Aorta (tissue), 4 donors: ENCODE results near the gene CLCN2. TPM values are rescaled to one million over a fixed set of nuclear protein-coding genes. Genes with fewer than 3 reads are reported as not detected.

Experiments used
- polyA plus RNA-seq, 2 donors: library from polyadenylated mRNA; stranded (reverse); fragments of 200-250 nt; gene quantifications; one replicate each; pipeline ENCODE4 v1.2.3, GENCODE V29; 2013
- total RNA-seq, 2 donors: library from RNA; stranded (reverse); fragmentation: NEBNext Ultra II Directional; extraction: Animal tissue kit (Norgen Biotek cat#: 25700); gene quantifications; one replicate each; pipeline ENCODE4 v1.2.1, GENCODE V29; 2021
- donor health status: healthy with polysubstance abuse.
- donor health status: Bipolar disorder and iron deficiency.
- donor health status: DM: no; HTN: no; CAD: no.
- donor health status: DM: yes; HTN: yes; CAD: no.

The CLCN2 gene
- total and polyA plus RNA-seq, 4 donors: 4.1 to 14.5 (median 5.4) TPM

Other genes with a start within 250 kb of the CLCN2 start
- 10 to 100 TPM; 32.2 to 32.9 TPM for gene EIF2B5, start 226.2 kb downstream of the CLCN2 start, total RNA-seq
- gene EIF2B5, start 226.2 kb downstream of the CLCN2 start, polyA plus RNA-seq: 10 to 100 TPM; 24.3 to 53.1 TPM
- gene DVL3, start 206.2 kb downstream of the CLCN2 start, total RNA-seq: 10 to 100 TPM; 66.7 to 77.1 TPM
- gene DVL3, start 206.2 kb downstream of the CLCN2 start, polyA plus RNA-seq: 10 to 100 TPM; 13.5 to 55.6 TPM
- 100 to 1,000 TPM; 249 to 250 TPM for gene AP2M1, start 186.8 kb downstream of the CLCN2 start, total RNA-seq
- gene AP2M1, start 186.8 kb downstream of the CLCN2 start, polyA plus RNA-seq: 100 to 1,000 TPM; 234 to 237 TPM
- gene ABCF3, start 175.4 kb downstream of the CLCN2 start, total RNA-seq: 10 to 100 TPM; 44.1 to 57.1 TPM
- 10 to 100 TPM; 30.1 to 75.6 TPM for gene ABCF3, start 175.4 kb downstream of the CLCN2 start, polyA plus RNA-seq
- gene VWA5B2, start 132.0 kb downstream of the CLCN2 start, total RNA-seq: not detected
- under 1 TPM in 1 of 2 donors, not detected in 1; 0.10 TPM for gene VWA5B2, start 132.0 kb downstream of the CLCN2 start, polyA plus RNA-seq
- 10 to 100 TPM; 19.4 to 23.9 TPM for gene ALG3, start 112.6 kb downstream of the CLCN2 start, total RNA-seq
- gene ALG3, start 112.6 kb downstream of the CLCN2 start, polyA plus RNA-seq: 10 to 100 TPM; 12.5 to 30.7 TPM
- gene EEF1AKMT4, start 111.9 kb downstream of the CLCN2 start, total RNA-seq: 1 to 10 TPM; 1.5 to 1.8 TPM
- gene EEF1AKMT4, start 111.9 kb downstream of the CLCN2 start, polyA plus RNA-seq: 1 to 10 TPM in 1 of 2 donors, under 1 TPM in 1; 0.41 to 3.0 TPM
- gene CAMK2N2, start 100.1 kb downstream of the CLCN2 start, total RNA-seq: under 1 TPM; 0.26 to 0.36 TPM
- not detected for gene CAMK2N2, start 100.1 kb downstream of the CLCN2 start, polyA plus RNA-seq
- gene ECE2, start 85.6 kb downstream of the CLCN2 start, total RNA-seq: not detected
- gene ECE2, start 85.6 kb downstream of the CLCN2 start, polyA plus RNA-seq: not detected
- 100 to 1,000 TPM; 139 to 143 TPM for gene PSMD2, start 62.4 kb downstream of the CLCN2 start, total RNA-seq
- gene PSMD2, start 62.4 kb downstream of the CLCN2 start, polyA plus RNA-seq: 100 to 1,000 TPM; 116 to 139 TPM
- gene EIF4G1, start 47.0 kb downstream of the CLCN2 start, total RNA-seq: 100 to 1,000 TPM; 234 to 285 TPM
- gene EIF4G1, start 47.0 kb downstream of the CLCN2 start, polyA plus RNA-seq: 100 to 1,000 TPM in 1 of 2 donors, 10 to 100 TPM in 1; 72.8 to 140 TPM
- gene FAM131A, start 24.0 kb downstream of the CLCN2 start, total RNA-seq: 10 to 100 TPM; 28.2 to 40.6 TPM
- 10 to 100 TPM; 10.6 to 27.1 TPM for gene FAM131A, start 24.0 kb downstream of the CLCN2 start, polyA plus RNA-seq
- 10 to 100 TPM; 43.9 to 59.3 TPM for gene POLR2H, start 105 bp upstream of the CLCN2 start, total RNA-seq
- gene POLR2H, start 105 bp upstream of the CLCN2 start, polyA plus RNA-seq: 100 to 1,000 TPM in 1 of 2 donors, 10 to 100 TPM in 1; 55.3 to 151 TPM
- 1 to 10 TPM in 1 of 2 donors, under 1 TPM in 1; 0.65 to 1.2 TPM for gene THPO, start 16.6 kb upstream of the CLCN2 start, total RNA-seq
- gene THPO, start 16.6 kb upstream of the CLCN2 start, polyA plus RNA-seq: under 1 TPM; 0.15 to 0.75 TPM
- 10 to 100 TPM; 12.0 to 46.5 TPM for gene CHRD, start 18.4 kb upstream of the CLCN2 start, total RNA-seq
- 10 to 100 TPM in 1 of 2 donors, under 1 TPM in 1; 0.38 to 11.9 TPM for gene CHRD, start 18.4 kb upstream of the CLCN2 start, polyA plus RNA-seq
- gene EPHB3, start 200.2 kb upstream of the CLCN2 start, total RNA-seq: 1 to 10 TPM; 2.8 to 9.0 TPM
- 1 to 10 TPM in 1 of 2 donors, under 1 TPM in 1; 0.50 to 3.9 TPM for gene EPHB3, start 200.2 kb upstream of the CLCN2 start, polyA plus RNA-seq